NCI-H748 (cell line): ENCODE results near the gene TMEM240.
"Not testable (repeated sequence)": the region's sequence is repeated elsewhere in the genome, so short reads cannot be mapped to it uniquely, and the experiment has no call there.

Source experiments
- DNase-seq: peaks from one replicate; lab custom pipeline; 2025; ENCODE audit not compliant: unreplicated experiment; lab: John Stamatoyannopoulos, UW

The TMEM240 gene

DNA sequence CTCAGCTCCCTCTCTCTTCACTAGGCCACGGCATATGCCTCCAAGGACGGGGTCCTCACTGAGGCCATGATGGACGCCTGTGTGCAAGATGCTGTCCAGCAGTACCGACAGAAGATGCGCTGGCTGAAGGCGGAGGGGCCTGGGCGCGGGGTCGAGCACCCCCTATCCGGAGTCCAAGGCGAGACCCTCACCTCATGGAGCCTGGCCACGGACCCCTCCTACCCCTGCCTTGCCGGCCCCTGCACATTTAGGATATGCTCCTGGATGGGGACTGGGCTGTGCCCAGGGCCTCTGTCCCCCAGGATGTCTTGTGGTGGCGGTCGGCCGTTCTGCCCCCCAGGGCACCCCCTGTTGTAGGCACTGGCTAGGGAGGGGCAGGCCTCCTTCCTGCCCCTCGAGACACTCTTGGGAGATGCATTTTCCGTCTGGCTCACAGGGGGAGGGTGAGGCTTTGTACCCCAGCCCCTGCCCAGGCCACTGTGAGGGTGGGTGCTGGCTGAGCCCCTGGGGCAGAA, 44.9 kb downstream of the TMEM240 start:
- DNase-seq: not testable (repeated sequence)

DNA sequence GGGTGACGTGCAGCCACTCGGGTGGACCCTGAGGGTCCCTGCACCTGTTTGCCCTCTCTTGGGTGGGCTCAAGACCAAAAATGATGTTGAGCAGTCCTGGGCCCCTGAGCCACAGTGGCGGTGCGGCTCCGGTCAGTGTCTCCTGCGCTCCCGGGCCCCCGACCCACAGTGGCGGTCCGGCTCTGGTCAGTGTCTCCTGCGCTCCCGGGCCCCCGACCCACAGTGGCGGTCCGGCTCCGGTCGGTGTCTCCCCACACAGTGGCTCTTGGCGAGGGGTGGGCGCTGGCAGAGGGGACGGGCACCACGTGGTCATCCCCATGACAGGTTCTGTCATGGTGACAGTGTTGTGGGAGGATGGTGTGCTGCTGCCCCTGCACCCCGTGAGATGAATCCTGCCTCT, 46.1 kb downstream of the TMEM240 start:
- not testable (repeated sequence) for DNase-seq

DNA sequence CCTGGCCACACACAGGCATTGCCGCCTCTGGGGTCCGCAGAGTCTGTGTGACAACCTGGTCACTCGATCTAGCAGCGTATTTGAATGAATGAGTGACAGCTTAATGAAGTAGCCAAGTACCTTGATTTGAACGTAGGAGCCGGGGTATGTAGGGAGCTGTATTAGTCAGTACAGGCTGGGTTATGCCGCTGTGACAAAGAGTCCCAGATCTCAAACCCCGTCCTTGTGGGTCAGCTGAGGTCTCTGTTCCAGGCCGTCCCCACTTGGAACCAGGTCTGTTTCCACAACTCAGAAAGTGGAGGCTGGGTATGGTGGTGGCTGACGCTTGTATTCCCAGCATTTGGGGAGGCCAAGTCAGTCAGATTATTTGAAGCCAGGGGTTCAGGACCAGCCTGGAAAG, 48.8 kb downstream of the TMEM240 start:
- DNase-seq: no peak

DNA sequence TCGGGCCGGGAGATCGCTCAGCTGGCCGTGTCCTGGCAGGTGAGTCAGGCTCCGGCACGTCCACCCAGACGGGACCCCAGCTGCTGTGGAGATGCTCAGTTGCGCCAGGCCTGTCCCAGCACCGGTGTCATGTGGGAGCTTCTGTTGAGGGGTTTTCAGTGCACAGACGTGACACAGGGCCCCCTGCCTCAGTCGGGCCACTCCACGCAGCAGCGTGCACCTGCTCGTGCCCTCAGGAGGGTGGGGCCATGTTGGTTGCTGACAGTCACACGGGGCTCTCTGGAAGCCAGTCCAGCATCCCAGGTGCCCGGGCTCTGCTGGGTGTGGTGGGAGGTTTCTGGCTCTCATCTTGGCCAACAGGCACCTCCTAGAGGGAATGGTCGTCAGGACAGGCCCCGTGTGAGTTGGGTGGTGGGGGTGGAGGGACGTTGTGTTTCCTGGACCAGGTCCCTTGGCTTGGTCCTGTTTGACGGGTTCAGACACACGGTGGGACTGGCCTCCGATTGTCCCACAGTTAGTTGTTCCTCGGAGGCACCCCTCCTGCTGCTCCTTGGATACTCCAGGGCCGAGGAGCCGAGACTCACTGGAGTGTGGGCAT, 49.7 kb downstream of the TMEM240 start:
- DNase-seq: no peak

DNA sequence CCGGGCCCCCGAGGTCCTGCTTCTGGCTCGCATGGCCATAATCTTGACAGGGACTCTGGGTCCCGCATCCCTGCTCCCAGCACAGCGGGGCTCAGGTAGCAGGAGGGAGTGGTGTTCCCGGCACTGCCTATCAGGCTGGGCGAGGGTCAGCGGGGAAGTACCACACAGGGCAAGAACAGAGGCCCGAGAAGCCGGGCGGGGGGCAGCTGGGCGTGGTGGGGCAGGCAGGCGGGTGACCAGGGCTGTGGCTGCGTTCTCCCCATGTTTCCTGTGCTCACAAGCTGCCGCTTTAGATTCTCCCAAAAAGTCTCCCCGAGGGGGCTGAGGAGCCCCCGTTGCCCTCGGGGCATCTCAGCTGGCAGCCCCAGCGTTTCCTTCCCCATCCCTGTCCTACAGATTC, 50.6 kb downstream of the TMEM240 start:
- no peak for DNase-seq

DNA sequence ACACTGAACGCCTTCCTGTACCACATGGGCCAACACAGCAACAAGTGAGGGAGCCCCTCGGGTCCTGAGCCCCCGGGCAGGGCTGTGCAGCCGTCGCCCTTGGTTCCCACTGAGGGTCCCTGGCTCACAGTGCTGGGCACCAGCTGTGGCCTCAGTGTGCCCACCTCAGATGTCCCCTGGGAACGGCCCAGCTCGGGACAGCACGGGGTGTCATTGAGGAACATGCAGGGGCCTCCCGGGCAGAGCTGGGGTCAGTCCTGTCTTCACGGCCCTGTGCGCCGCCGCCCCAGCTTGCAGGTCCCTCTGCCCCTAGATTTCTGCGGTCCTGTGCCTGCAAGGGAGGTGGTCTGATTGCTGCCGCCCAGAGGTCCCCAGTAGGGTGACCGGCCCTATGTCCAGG, 51.2 kb downstream of the TMEM240 start:
- no peak for DNase-seq

DNA sequence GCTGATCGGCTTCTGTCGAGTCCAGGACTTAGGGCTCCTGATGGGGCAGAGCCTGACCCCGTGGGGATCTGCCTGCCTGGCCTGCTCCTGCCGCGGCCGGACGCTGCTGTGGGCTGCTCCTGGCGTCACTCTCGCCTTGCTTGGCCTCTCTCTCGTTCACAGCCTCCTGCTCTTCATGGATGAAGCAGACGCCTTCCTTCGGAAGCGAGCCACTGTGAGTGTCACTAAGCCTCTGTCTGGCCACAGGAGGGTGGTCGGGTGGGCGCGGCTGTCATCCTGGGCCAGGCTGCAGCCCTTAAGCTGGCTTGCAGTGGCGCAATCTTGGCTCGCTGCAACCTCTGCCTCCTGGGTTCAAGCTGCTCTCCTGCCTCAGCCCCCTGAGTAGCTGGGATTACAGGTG, 52.7 kb downstream of the TMEM240 start:
- DNase-seq: no peak

DNA sequence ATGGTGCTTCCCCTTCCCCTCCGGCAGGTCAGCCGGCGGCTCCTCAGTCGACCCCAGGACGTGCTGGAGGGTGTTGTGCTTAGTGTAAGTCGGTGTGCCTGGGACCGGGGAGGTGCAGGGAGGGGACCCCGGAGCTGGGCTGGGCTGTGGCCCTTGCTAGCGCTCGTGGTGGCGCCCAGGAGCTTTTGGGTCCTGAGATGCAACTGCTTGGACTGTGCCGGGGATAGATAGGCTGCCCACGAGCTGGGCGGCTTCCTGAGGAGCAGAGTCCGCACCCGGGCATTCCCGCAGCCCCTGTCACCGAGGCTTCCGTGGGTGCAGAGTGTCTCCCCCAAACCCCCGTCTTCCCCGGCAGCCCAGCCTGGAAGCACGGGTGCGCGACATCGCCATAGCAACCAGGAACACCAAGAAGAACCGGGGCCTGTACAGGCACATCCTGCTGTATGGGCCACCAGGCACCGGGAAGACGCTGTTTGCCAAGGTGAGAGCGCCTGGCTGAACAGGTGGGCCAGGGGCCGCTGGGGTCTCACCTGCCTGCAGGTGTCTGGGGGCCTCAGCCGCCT, 54.6 kb downstream of the TMEM240 start:
- not testable (repeated sequence) for DNase-seq

DNA sequence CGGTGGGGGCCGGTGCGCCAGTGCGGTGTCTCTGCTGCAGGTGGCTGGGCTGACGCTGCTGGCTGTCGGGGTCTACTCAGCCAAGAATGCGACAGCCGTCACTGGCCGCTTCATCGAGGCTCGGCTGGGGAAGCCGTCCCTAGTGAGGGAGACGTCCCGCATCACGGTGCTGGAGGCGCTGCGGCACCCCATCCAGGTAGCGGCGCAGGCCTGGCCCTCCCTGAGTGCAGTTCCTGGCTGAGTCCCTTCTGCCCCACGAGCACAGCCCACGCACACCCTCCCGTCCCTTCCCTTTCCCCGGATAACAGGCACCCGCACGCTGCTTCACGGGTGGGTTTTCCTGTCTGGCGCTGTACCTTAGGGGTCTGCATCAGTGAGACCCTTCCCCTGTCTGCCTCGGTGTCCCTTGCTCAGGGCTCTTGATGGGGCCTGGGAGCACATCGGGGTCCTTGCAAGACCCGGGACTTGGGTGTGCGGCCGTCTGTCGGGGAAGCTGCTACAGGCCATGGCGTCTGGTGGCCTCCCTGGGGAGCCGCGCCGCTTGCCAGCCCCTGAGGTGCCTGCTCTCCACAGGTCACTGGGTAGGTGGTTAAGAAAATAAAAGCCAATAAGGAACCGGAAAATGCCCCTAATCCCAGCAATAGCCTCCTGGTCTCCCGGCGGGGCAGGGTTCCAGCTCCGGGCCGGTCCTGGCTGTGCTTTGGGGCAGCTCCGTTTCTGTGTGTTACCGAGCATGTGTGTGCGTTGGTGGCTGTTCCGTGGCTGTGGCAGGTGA, 55.3 kb downstream of the TMEM240 start:
- not testable (repeated sequence) for DNase-seq
